ENCODE results near the gene SLC44A2.
A peak's percentile ranks its signal among the peaks of the same experiment; 100 is the strongest.

Gene SLC44A2

DNA sequence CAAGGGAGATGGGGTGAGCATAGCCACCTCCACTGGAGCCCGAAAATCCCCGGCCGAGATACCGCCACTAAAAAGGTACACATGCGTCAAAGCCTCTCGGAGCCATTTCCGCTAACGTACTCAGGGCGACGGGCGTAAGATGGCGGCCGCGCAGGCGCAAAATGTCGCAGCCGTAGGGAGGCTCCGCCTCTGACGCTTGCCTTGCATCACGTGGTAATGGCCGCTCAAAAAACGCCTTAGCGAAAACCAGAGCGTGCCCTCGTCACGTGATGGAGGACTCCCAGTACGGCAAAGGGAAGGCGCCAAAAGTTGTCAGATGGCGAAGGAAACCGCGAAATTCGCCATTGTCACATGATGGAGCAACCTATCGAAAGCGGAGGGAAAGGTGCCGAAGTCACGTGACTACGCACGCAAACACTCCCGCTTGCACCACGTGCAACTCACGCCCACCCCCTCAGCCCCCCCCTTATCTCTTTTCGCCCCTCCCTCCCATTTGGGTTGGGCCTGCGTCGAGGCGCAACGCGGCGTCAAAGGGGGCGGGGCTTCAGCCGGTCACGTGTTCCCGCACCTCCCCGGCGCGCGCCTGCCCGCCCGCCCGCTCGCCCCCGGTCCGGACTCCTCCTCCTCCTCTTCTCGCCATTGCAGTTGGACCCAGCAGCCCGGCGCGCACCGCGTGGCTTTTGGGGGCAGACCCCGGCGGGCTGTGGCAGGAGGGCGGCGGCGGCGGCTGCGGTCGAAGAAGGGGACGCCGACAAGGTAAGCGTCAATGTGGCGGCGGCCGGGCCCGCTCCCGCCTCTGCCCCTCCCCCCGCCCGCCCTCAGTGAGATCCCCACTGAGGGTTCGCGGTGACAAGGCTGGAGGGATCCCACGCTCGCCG, 28.6 kb downstream of the SLC44A2 start, which contains the start of gene ILF3 (continued):
- TF ChIP-seq ZNF366 (tag by site-specific recombination; conservative IDR thresholded peaks at IDR 0.05) (peak; percentile 86), ZEB2 (tag by site-specific recombination; IDR thresholded peaks at IDR 0.05) (peak; percentile 95), ZNF624 (tag by site-specific recombination; IDR thresholded peaks at IDR 0.05) (no peak), INSM2 (tag by site-specific recombination; IDR thresholded peaks at IDR 0.05) (peak; percentile 91), GLIS2 (tag by site-specific recombination; IDR thresholded peaks at IDR 0.05) (peak; percentile 93), ZFP69B (tag by site-specific recombination; IDR thresholded peaks at IDR 0.05) (peak; percentile 79), PRDM6 (tag by site-specific recombination; IDR thresholded peaks at IDR 0.05) (peak; percentile 49; the same call in 1 of the 2 replicates), ZNF558 (tag by site-specific recombination; IDR thresholded peaks at IDR 0.05) (peak; percentile 90), ZNF629 (tag by site-specific recombination; IDR thresholded peaks at IDR 0.05) (peak; percentile 96), ZNF621 (tag by site-specific recombination; IDR thresholded peaks at IDR 0.05) (no peak), PRDM4 (tag by site-specific recombination; IDR thresholded peaks at IDR 0.05) (peak; percentile 81), ZNF23 (tag by site-specific recombination; IDR thresholded peaks at IDR 0.05; ENCODE audit: borderline replicate concordance) (0 out of 2 replicates have a peak, but pooled peaks have one; percentile 41), EGR2 (tag by site-specific recombination; IDR thresholded peaks at IDR 0.05; ENCODE audit: low read depth) (peak; percentile 77), YY2 (tag by site-specific recombination; IDR thresholded peaks at IDR 0.05) (peak; percentile 96), ZNF580 (tag by site-specific recombination; IDR thresholded peaks at IDR 0.05) (peak; percentile 98), SETDB1 (IDR thresholded peaks at IDR 0.05; ENCODE audit: insufficient read length, low read length) (peak; percentile 43), ZNF266 (tag by site-specific recombination; IDR thresholded peaks at IDR 0.05; ENCODE audit: low read depth) (peak; percentile 11; the same call in 1 of the 2 replicates), ZNF302 (tag by site-specific recombination; IDR thresholded peaks at IDR 0.05; ENCODE audit: low read depth) (no peak), ZNF24 (tag by site-specific recombination; IDR thresholded peaks at IDR 0.05) (peak; percentile 99), ZNF660 (tag by site-specific recombination; IDR thresholded peaks at IDR 0.05) (0 out of 2 replicates have a peak, but pooled peaks have one; percentile 61), ZBTB11 (tag by site-specific recombination; conservative IDR thresholded peaks at IDR 0.05; ENCODE audit: low read depth) (peak; percentile 52), RBAK (tag by site-specific recombination; IDR thresholded peaks at IDR 0.05) (0 out of 2 replicates have a peak, but pooled peaks have one; percentile 70), ZNF146 (tag by site-specific recombination; IDR thresholded peaks at IDR 0.05) (peak; percentile 68), ZBTB7A (tag by site-specific recombination; IDR thresholded peaks at IDR 0.05; ENCODE audit: low read depth) (peak; percentile 94), KLF1 (tag by site-specific recombination; IDR thresholded peaks at IDR 0.05) (peak; percentile 94), FEZF1 (tag by site-specific recombination; IDR thresholded peaks at IDR 0.05) (peak; percentile 66), SP7 (tag by site-specific recombination; IDR thresholded peaks at IDR 0.05) (peak; percentile 97), KLF7 (tag by site-specific recombination; IDR thresholded peaks at IDR 0.05; ENCODE audit: borderline replicate concordance) (peak; percentile 89; the same call in 1 of the 2 replicates), ZNF600 (tag by site-specific recombination; IDR thresholded peaks at IDR 0.05) (peak; percentile 56; the same call in 1 of the 2 replicates), KLF16 (tag by site-specific recombination; IDR thresholded peaks at IDR 0.05) (peak; percentile 99), ZNF76 (tag by site-specific recombination; IDR thresholded peaks at IDR 0.05; ENCODE audit: borderline replicate concordance, low read depth) (peak; percentile 92)
